GM19468 (cell line): Measurements from ENCODE around the gene SLCO3A1.

ENCODE experiments used
- ATAC-seq: cut with Tn5 transposase; IDR thresholded peaks from one replicate; pipeline ENCODE4 v1.9.1; 2021; ENCODE audit warnings: mild to moderate bottlenecking, moderate library complexity, moderate number of reproducible peaks; ENCODE audit not compliant: unreplicated experiment; ENCODE audit errors: extremely low read depth

The SLCO3A1 gene

DNA sequence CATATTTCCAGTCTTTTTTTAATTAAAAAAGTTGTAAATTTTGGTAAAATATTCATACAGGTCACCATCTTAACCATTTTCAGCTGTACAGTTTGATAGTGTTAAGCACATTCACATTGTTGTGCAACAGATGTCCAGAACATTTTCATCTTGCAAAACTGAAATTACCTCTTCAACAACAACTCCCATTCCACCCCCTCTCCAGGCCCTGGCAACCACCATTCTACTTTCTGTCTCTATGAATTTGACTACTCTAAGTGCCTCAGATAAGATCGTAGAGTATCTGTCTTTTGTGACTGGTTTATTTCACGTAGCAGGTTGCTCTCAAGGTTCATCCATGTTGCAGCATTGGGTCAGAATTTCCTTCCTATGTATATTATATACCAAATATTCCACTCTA, 76.0 kb downstream of the SLCO3A1 start:
- ATAC-seq = no peak

GRCh38 chr15:91930092-91930491, 76.6 kb downstream of the SLCO3A1 start:
- no peak for ATAC-seq

- ATAC-seq = no peak
Observed at GRCh38 chr15:91936182-91936775, 82.8 kb downstream of the SLCO3A1 start.

DNA sequence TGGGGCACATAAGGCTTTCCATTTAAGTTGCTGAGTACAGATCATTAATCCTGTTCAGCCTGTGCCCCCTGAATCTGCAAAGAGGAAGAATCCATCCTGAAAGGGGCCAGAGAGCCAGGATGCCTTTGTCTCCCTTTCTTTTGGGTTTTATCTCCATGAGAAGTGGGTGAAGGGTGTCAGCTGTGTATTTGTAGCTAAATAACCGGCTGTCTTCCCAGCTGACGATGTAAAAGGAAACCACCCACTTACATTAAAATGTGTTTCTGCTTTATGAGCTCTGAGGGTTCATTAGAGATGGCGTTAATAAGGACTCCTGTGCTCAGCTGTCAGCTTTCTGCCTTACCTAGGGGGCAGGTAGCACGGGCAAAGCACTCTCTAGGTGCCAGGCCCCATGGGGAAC, 83.4 kb downstream of the SLCO3A1 start:
- no peak for ATAC-seq

- no peak for ATAC-seq
Observed at GRCh38 chr15:91938136-91938535, 84.6 kb downstream of the SLCO3A1 start.

GRCh38 chr15:91939403-91939831, 85.9 kb downstream of the SLCO3A1 start:
- no peak for ATAC-seq

DNA sequence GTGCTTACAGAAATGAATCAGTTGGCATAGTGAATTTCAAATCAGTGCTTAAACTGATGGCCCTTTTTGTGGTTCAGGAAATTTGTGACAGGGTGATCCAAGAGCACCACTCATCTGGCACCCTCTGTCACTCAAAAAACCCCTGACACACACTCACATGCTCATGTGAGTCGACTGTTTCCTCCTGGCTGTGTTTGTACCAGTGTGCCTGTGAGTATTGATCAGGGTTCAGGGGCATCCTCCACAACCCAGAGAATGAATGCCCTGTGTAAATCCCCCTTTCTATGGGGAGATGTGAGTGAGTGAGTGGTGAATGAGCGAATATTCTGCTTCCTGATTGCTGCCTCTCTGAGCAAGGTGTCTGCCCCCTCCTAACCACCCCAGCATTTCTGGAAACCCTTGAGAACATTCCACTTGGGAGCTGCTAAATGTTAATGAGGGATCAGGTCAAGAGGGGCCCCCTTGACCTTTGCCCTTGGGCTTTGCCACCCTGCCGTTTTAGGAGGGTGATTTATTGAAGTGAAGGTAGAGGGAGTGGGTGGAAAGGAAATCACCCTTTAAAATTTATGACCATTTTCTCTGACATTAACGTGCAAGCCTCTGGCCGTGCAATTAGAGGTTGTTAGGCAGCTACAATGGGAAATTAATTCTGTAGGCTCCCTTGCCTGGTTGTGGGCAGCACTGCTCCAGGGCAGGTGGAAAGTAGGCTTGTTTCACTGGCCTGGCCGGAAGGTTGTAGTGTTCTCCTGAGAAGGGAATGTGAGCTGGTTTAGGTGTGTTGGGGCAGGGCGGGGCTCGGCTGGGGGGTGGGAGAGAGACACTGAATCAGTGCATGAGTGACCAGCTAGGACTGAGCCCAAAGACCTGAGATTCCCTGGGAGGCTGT, 87.2 kb downstream of the SLCO3A1 start:
- ATAC-seq = no peak

- ATAC-seq = no peak
Observed at GRCh38 chr15:91941871-91942658, 88.6 kb downstream of the SLCO3A1 start.

DNA sequence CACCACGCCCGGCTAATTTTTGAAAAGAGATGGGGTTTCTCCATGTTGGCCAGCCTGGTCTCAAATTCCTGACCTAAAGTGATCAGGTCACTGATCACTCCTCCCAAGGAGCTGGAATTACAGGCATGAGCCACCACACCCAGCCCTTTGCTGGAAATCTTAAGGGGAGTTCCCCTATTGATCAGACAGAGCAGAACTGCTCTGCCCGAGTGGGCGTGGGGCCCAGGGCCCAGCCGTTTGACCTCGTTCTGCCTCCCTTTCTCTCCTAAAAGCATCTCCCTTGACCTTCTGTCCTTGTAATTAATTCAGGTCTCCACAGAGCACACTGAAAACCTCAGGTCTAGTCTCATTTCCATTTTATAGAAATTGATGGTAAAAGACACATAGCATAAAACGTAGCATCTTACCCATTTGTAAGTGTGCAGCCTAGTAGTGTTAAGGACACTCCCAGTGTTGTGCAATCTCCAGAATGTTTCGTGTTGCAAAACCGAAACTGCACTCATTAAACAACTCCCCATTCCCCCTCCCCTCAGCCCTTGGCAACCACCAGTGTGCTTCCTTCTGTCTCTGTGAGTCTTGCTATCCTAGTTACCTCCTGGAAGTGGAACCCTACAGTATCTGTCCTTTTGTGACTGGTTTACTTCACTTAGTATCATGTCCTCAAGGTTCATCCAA, 89.3 kb downstream of the SLCO3A1 start:
- ATAC-seq = peak; percentile 56

GRCh38 chr15:91944331-91944730, 90.8 kb downstream of the SLCO3A1 start:
- ATAC-seq = no peak

GRCh38 chr15:91945385-91945784, 91.9 kb downstream of the SLCO3A1 start:
- no peak for ATAC-seq

DNA sequence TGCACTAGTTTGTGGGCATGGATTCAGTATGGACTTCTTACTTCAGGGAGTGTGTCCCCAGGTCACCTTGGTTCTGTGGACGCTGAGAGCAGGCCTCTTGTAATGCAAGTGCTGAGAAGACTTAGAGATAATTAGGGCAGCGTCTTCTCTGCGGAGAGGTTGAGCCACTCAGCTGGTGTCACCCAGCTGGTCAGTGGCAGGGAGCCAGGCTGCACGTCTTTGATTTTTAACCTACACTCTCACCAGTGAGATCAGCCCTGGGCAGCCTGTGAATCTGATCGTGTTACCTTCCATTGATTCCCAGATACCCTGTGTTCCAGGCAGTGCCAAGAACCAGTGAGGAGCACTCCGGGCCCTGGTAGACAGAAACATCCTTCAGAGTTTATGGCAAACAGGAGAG, 92.6 kb downstream of the SLCO3A1 start:
- no peak for ATAC-seq

DNA sequence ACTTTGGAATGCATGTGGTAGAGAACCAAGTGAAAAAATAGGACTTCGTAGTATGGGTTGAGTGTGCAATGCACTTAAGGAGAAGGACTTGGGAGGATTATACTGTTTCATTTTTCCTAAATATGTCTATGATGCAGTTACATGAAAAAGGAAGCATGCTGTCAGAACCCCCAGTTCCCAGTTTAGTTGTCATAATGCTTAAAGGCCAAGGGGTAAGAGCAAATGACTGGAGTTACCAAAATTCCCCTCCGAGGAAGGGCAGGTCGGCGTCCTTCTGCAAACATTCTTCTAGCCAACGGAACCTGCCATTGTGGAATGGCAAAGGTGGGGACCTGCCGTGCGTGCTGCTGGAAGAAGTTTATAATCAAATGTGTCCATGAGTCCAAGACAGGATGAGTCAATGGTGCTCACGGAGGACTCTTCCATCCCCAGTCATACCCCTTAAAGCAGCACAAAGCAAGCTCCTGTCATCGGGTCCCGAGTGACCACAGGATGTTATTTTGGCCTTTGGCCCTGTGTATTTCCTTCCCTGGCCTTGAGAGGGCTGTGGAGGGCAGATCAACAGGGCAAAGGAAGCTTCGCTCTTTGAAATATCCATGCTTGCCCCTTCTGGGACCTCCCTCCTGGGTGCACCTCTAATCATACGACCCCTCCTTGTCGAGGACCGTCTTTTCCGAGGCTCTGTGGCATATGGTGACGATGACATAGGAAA, 93.2 kb downstream of the SLCO3A1 start:
- ATAC-seq = no peak

GRCh38 chr15:91947293-91947679, 93.8 kb downstream of the SLCO3A1 start:
- no peak for ATAC-seq

- ATAC-seq = no peak
Observed at GRCh38 chr15:91947683-91948608, 94.4 kb downstream of the SLCO3A1 start.

- no peak for ATAC-seq
Observed at GRCh38 chr15:91949361-91949760, 95.9 kb downstream of the SLCO3A1 start.

GRCh38 chr15:91950054-91950453, 96.5 kb downstream of the SLCO3A1 start:
- no peak for ATAC-seq

DNA sequence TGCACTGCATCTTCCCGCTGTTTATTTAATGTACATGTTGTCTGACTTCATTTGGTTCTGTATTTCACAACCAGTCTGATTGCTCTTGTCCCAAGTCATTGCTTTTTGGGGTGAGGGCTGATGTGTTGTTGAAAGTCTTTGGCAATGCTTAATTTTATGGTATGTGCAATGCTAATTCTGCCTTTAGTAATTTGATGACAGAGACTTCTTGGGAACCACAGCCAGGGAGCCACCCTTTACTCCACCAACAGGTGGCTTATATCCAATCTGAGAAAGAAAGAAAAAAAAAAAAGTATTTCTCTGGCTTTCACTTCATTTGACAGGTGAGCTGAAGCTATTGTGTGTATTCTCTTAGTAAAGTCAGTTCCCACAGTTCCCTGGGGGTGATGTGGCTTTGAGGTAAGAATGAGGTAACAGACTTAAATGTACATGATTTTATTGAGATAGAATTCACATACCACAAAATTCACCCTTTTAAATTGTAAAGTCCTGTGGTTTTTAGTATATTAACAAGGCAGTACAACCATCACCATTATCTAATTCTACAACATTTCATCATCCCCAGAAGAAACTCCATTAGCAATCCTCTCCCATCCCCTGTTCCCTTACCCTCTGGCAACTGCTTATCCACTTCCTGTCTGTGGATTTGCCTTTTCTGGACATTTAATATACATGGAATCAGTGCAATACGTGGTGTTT, 97.3 kb downstream of the SLCO3A1 start:
- no peak for ATAC-seq
